Measurements from ENCODE around the gene LRFN2.

Gene LRFN2

DNA sequence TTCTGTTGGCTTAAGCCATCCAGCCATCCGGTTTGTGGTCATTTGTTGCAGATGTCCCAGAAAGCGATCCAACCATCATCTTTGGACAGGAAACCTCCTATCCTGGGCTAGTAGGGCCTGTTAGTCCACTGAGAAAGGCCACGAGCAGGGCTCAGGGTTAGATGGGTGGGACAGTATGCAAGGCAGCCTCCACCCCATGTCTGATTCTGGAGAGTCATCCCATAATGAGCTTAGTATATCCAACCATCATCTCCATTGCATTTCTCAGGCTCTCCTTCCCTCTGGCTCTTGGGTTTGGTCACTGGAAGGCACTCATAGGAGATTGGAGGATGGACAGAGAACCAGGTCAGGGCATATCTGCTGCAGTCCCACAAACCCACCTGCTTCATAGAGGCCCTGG, 117.8 kb downstream of the LRFN2 start:
- no peak for DNase-seq

DNA sequence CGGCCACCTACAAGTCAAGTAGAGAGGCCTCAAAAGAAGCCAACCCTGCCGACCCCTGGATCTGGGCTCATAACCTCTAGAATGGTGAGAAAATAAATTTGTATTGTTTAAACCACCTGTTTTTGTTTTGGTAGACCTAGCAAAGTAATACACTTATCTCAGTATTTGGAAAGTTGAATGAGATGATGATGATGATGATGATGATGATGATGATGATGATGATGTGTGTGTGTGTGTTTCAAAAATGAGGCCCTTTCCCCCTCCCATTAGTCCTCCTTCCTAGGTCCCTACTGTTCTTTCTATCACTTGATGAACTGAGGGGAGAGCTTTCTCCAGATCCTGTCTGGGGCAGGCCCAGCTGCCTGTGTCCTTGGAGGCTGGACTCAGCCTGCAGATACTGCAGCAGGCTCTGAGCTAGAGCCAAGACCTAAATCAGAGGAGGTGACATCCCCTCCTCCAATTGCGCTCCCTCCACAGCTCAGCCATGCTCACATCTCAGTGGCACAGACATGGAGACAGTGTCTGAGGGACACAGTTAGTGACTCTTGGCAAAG, 120.1 kb downstream of the LRFN2 start:
- DNase-seq = no peak

- DNase-seq = no peak
Observed at GRCh38 chr6:40461643-40462042, 125.5 kb downstream of the LRFN2 start.

DNA sequence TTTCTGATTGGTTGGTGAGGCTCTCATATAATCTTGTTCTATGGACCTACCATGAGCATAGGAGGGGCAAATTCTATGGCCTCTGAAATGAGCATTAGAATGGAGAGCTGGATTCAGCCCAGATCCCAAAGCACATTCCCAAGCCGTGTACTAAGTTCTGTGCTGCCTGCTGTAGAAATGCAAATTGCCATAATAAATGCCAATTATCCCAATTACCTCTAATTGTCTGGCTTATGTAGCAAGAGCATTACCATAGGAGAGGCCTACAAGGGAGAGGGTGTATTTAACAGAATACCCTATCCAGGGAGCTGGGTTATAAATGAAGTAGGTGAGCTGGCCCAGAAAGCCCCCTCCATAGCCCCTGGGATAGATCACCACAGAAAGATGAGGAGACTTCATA, 126.8 kb downstream of the LRFN2 start:
- no peak for DNase-seq

DNA sequence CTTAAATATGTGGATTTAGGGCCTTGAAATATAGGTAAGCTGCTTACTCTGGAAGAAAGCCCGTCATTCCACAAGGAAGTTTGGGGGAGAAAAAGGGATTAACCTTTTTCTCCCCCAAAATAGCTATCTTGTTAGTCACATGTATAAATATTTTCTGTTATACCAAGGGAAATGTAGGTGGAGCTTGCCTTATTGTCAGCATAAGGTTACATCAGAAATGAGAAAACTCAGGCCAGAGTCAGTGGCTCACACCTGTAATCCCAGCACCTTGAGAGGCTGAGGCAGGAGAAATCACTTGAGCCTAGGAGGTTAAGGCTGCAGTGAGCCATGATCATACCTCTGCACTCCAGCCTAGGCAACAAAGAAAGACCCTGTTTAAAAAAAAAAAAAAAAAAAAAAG, 129.9 kb downstream of the LRFN2 start:
- DNase-seq = no peak

DNA sequence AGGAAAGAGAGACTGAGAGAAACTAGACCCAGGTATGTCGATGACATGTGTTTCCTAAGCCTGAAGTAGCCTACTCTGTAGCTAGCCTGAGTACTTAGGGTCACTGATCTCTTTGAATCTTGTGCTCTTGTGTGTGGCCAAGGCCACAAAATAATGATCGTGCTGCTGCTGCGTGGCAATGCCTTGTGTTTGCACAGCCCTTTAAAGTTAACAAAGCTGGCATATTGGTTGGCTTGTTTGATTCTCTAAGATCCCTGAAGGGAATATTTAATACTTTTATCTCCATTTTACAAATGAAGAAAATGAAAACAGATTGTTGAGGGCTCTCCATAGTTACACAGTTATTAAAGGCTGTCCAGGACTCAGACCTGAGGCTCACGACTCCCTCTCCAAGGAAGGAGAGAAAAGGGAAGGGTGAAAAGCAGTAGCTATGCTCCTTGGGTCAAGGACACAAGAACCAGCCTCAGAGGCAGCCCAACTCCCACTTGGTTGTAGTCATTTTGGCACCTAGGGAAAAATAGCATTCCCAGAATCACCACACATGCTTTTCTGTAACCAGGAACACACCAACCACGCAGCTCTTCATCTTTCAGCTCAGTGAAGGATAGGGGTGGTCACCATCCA, 130.7 kb downstream of the LRFN2 start:
- no peak for DNase-seq

GRCh38 chr6:40455686-40456389, 131.3 kb downstream of the LRFN2 start:
- DNase-seq = no peak

GRCh38 chr6:40450483-40450882, 136.7 kb downstream of the LRFN2 start:
- DNase-seq = no peak

DNA sequence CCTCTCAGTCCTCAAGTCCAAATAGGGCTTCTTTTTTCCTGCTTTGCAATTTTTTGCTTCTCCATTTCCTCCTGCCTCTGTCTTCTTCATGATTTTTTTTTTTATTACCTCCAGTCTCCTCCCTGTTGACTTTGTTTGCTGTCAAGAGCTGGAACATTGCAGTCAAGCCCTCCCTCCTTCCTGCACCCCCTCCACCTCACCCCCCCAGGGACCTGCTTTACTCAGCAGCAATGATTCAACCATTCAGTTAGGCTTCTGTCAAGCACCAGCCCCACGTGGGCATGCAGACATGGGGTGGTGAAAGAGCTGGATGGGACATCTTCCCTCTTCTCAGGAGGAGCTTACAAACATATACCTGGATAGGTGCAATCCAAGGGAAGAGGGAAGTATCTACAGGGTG, 142.4 kb downstream of the LRFN2 start:
- DNase-seq = no peak

GRCh38 chr6:40444312-40444711, 142.9 kb downstream of the LRFN2 start:
- DNase-seq = no peak

DNA sequence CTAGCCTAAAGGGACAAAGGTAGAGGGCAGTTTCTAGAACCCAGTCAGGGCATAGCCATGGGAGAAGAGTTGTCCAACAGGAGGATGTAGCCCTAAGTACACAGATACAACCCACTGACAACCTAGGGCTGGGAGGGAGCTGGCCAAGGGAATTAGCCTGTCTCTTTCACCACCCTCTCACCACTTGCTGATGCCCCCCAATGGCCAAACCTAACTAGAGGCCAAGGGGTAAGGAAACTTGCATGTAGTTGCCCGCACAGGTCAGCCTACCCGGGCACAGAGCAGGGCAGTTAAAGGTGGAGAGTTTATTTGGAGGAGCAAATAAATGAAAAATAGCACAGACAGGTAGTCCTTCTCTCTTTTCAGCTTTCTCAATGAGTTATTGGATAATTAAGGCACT, 143.3 kb downstream of the LRFN2 start:
- no peak for DNase-seq

DNA sequence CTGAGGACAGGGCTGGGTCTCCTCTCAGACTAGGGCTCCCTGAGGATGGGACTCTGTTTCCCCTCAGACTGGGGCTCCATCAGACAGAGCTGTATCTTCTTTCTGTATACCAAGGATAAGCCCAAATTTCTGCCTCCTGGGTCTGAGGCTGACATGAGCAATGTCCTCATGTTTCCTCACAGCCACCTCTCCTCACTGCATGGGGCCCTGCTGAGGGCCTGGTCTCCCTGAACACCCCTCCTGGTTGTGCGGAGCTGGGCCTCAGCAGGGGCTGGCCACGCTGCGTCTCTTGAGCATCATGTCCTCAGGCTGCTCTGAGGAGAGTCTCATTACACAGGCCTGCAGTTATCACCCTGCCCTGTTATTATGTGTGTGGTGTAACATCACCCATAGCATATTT, 144.6 kb downstream of the LRFN2 start:
- no peak for DNase-seq

- DNase-seq = no peak
Observed at GRCh38 chr6:40441150-40441549, 146.0 kb downstream of the LRFN2 start.

GRCh38 chr6:40440053-40440452, 147.1 kb downstream of the LRFN2 start:
- no peak for DNase-seq

DNA sequence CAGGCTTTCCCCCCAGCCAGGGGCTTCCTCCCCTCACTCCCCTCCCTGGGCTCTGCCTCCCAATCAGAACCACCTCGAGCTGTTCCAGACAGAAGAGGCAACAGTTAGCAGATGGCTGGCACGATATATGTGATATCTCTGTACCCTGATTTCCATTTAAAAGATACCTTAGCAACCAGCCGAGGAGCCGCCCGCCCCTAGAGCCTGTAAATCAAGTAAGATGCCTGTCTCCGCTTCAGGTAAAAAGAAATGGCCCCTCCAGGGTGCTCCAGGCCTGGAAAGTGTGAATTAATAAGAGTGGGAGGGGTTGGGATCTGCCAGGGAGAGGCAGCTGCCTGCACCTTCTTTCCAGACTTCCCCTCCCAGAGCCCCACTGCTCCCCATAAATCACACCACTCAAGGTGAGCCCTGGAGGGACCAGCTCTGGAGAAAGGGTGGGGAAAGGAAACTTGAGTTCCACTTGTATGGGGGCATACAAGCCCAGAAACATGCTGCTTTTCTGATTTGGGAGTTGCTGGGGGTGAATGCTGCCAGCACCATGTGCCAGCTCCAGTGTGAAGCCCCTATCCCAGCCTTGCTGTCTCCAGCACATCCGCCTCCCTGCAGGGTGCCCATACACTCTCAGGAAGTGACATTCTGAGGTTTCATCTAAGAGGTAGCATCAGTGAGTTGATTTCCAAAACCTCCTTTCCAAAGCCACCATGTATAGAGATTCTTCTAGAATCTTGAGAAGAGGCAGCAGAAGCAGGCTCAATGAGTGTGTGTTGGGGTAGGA, 148.0 kb downstream of the LRFN2 start:
- no peak for DNase-seq

- no peak for DNase-seq
Observed at GRCh38 chr6:40438246-40438887, 148.8 kb downstream of the LRFN2 start.

- DNase-seq = no peak
Observed at GRCh38 chr6:40437631-40438030, 149.5 kb downstream of the LRFN2 start.

- no peak for DNase-seq
Observed at GRCh38 chr6:40436685-40437604, 150.2 kb downstream of the LRFN2 start.

GRCh38 chr6:40432982-40433381, 154.2 kb downstream of the LRFN2 start:
- DNase-seq = no peak

GRCh38 chr6:40431706-40432105, 155.5 kb downstream of the LRFN2 start:
- no peak for DNase-seq

DNA sequence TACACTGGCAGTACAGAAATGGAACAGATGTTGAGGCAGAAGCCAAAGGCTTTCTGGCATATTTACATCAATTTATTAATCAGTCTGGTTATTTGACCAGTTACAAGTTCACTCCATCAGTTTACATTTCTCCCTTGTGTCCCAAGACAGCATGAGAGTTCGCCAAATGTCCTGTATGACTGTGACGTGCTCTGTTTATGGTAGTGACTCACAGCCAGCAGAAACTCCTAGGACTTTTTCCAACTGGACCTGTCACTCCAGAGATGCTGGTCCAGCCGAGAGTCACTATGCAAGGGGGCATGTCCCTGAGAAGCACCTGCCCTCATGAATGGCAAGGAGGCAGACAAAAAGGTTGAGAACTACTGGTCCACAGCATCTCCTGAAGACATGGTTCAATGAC, 160.0 kb downstream of the LRFN2 start:
- no peak for DNase-seq

All from T-helper 9 cell (primary cell).